H9 (cell line): Measurements from ENCODE around the gene SOBP. TPM values are rescaled to one million over a fixed set of nuclear protein-coding genes. Genes with fewer than 3 reads are reported as not detected.

Experiments used
- DNase-seq: peaks from one replicate; pipeline ENCODE4 v3.0.0-alpha.2; 2017
- H2AFZ ChIP-seq: one replicate; pipeline ENCODE4 v1.6.1; 2013; ENCODE audit warnings: mild to moderate bottlenecking, low read length, control low read depth, moderate library complexity
- H2AK5ac ChIP-seq: 2 replicates; pipeline ENCODE4 v1.6.1; 2013; ENCODE audit warnings: low read length, control low read depth, mixed read lengths; ENCODE audit not compliant: insufficient read length
- H2BK120ac ChIP-seq: one replicate; pipeline ENCODE4 v1.6.1; 2013; ENCODE audit warnings: low read depth, mild to moderate bottlenecking, low read length, control low read depth, inconsistent platforms; ENCODE audit not compliant: poor library complexity, severe bottlenecking
- H2BK12ac ChIP-seq: 2 replicates; pipeline ENCODE4 v1.6.1; 2013; ENCODE audit warnings: low read length, control low read depth, mixed read lengths, low read depth; ENCODE audit not compliant: insufficient read length
- H2BK15ac ChIP-seq: 2 replicates; pipeline ENCODE4 v1.6.1; 2013; ENCODE audit warnings: low read depth, low read length, control low read depth
- H2BK20ac ChIP-seq: one replicate; pipeline ENCODE4 v1.6.1; 2013; ENCODE audit warnings: low read depth, mild to moderate bottlenecking, low read length, control low read depth, inconsistent platforms; ENCODE audit not compliant: poor library complexity, severe bottlenecking
- H2BK5ac ChIP-seq: 2 replicates; pipeline ENCODE4 v1.6.1; 2013; ENCODE audit warnings: low read length, control low read depth, mixed read lengths; ENCODE audit not compliant: insufficient read length
- H3K14ac ChIP-seq: 2 replicates; pipeline ENCODE4 v1.6.1; 2013; ENCODE audit warnings: low read length, control low read depth; ENCODE audit not compliant: insufficient read depth
- H3K18ac ChIP-seq: 2 replicates; pipeline ENCODE4 v1.6.1; 2013; ENCODE audit warnings: low read depth, mild to moderate bottlenecking, mixed read lengths, low read length, control low read depth; ENCODE audit not compliant: insufficient read length
- H3K23ac ChIP-seq: 2 replicates; pipeline ENCODE4 v1.6.1; 2013; ENCODE audit warnings: low read length, control low read depth, mixed read lengths, low read depth; ENCODE audit not compliant: insufficient read length
- H3K23me2 ChIP-seq: 2 replicates; pipeline ENCODE4 v1.6.1; 2013; ENCODE audit warnings: low read depth, mild to moderate bottlenecking, mixed read lengths, low read length, control low read depth; ENCODE audit not compliant: insufficient read length, poor library complexity, severe bottlenecking
- H3K27ac ChIP-seq: 2 replicates; pipeline ENCODE4 v1.5.1; 2013; ENCODE audit warnings: low read length, control low read depth, mixed read lengths, low read depth; ENCODE audit not compliant: insufficient read length
- H3K27me3 ChIP-seq: 2 replicates; pipeline ENCODE4 v1.6.1; 2013; ENCODE audit warnings: low read length, control low read depth, inconsistent platforms; ENCODE audit not compliant: insufficient read depth
- H3K4ac ChIP-seq: 2 replicates; pipeline ENCODE4 v1.6.1; 2013; ENCODE audit warnings: low read depth, mild to moderate bottlenecking, control low read depth, inconsistent platforms, low read length, moderate library complexity
- H3K4me1 ChIP-seq: 2 replicates; pipeline ENCODE4 v1.6.1; 2013; ENCODE audit warnings: low read length, control low read depth, inconsistent platforms; ENCODE audit not compliant: insufficient read depth
- H3K4me2 ChIP-seq: 2 replicates; pipeline ENCODE4 v1.6.1; 2013; ENCODE audit warnings: low read length, control low read depth, mixed read lengths; ENCODE audit not compliant: insufficient read length, insufficient read depth
- H3K56ac ChIP-seq: 2 replicates; pipeline ENCODE4 v1.6.1; 2013; ENCODE audit warnings: low read depth, mild to moderate bottlenecking, mixed read lengths, low read length, control low read depth; ENCODE audit not compliant: insufficient read length
- H3K79me1 ChIP-seq: 2 replicates; pipeline ENCODE4 v1.6.1; 2013; ENCODE audit warnings: low read depth, mild to moderate bottlenecking, moderate library complexity, low read length, control low read depth, inconsistent platforms; ENCODE audit not compliant: insufficient read depth, poor library complexity, severe bottlenecking
- H3K79me2 ChIP-seq: 2 replicates; pipeline ENCODE4 v1.6.1; 2013; ENCODE audit warnings: low read length, control low read depth, inconsistent platforms; ENCODE audit not compliant: insufficient read depth
- H3K9ac ChIP-seq: 2 replicates; pipeline ENCODE4 v1.6.1; 2013; ENCODE audit warnings: low read length, control low read depth, mixed read lengths; ENCODE audit not compliant: insufficient read length; ENCODE audit errors: extremely low read depth
- H3K9me3 ChIP-seq: one replicate; pipeline ENCODE4 v1.6.1; 2013; ENCODE audit warnings: low read depth, low read length, inconsistent platforms; ENCODE audit not compliant: control insufficient read depth
- H3T11ph ChIP-seq: one replicate; pipeline ENCODE4 v1.6.1; 2013; ENCODE audit warnings: mild to moderate bottlenecking, low read length, control low read depth, inconsistent platforms
- H4K20me1 ChIP-seq: one replicate; pipeline ENCODE4 v1.6.1; 2013; ENCODE audit not compliant: control insufficient read depth, insufficient read length, insufficient read depth
- H4K5ac ChIP-seq: 2 replicates; pipeline ENCODE4 v1.6.1; 2013; ENCODE audit warnings: low read depth, mild to moderate bottlenecking, mixed read lengths, low read length, control low read depth; ENCODE audit not compliant: insufficient read length
- H4K8ac ChIP-seq: replicated peaks from 2 replicates; pipeline ENCODE4 v1.6.1; 2013; ENCODE audit warnings: low read length, control low read depth, mixed read lengths, low read depth; ENCODE audit not compliant: insufficient read length
- H4K91ac ChIP-seq: 2 replicates; pipeline ENCODE4 v1.6.1; 2013; ENCODE audit warnings: low read depth, mild to moderate bottlenecking, moderate library complexity, mixed read lengths, low read length, control low read depth; ENCODE audit not compliant: insufficient read length
- H3K27ac Mint-ChIP-seq, 3 experiments: 2 replicates in 2 of 3; 3 replicates in 1 of 3; pipeline ENCODE4 v1.8.0; 2020 to 2021; ENCODE audit warnings: mixed read lengths in 3 of 3, mild to moderate bottlenecking in 1 of 3, moderate library complexity in 1 of 3
- H3K27me3 Mint-ChIP-seq: 2 replicates; pipeline ENCODE4 v1.8.0; 2021; ENCODE audit warnings: low read depth, mild to moderate bottlenecking, moderate library complexity, mixed read lengths
- H3K36me3 Mint-ChIP-seq, 3 experiments: 2 replicates in 2 of 3; 3 replicates in 1 of 3; pipeline ENCODE4 v1.8.0; 2020 to 2021; ENCODE audit warnings: low read depth in 3 of 3, mixed read lengths in 3 of 3; ENCODE audit not compliant: insufficient read depth in 1 of 3
- H3K4me1 Mint-ChIP-seq, 2 experiments: 2 replicates each; pipeline ENCODE4 v1.8.0; 2020; ENCODE audit warnings: mixed read lengths in 2 of 2
- H3K4me3 Mint-ChIP-seq, 2 experiments: 2 replicates in 1 of 2; 3 replicates in 1 of 2; pipeline ENCODE4 v1.8.0; 2020 to 2021; ENCODE audit warnings: mild to moderate bottlenecking in 2 of 2, mixed read lengths in 2 of 2, moderate library complexity in 1 of 2
- H3K9me3 Mint-ChIP-seq, 2 experiments: 2 replicates in 1 of 2; 3 replicates in 1 of 2; pipeline ENCODE4 v1.8.0; 2020; ENCODE audit warnings: mild to moderate bottlenecking in 2 of 2, mixed read lengths in 2 of 2, moderate library complexity in 1 of 2
- CTCF ChIP-seq: fragments of 200-600 bp; sonication (generic); conservative IDR thresholded peaks from 3 replicates; pipeline ENCODE4 v1.8.0; 2021; ENCODE audit warnings: antibody characterized with exemption, mild to moderate bottlenecking
- total RNA-seq: library from RNA; stranded (reverse); gene quantifications from 2 replicates; pipeline ENCODE4 v1.2.1, GENCODE V29; 2021

SOBP gene
- total RNA-seq, 1 experiment from 2014 or later, result 4.3 TPM

GRCh38 chr6:107440936-107441335 is 49.0 kb upstream of the SOBP start:
- Mint-ChIP-seq H3K4me1 (0 out of 4 replicates have a peak, but pooled peaks cover 0 to 3% of the 10 kb centered on the region in 2 experiments), H3K27ac (no peak overlapping the region), H3K27me3 (no peaks in the 10 kb centered on the region; the same call in 1 of the 2 replicates), H3K36me3 (peaks cover 4 to 5% (median 4%) of the 10 kb centered on the region in 3 experiments; a peak in 6 of 7 replicates), H3K4me3 (no peak overlapping the region), H3K9me3 (peaks cover 0 to 2% of the 10 kb centered on the region in 2 experiments; a peak in 2 of 5 replicates)
- Histone ChIP-seq H3K79me1 (no peaks in the 10 kb centered on the region), H2BK120ac (no peak overlapping the region), H4K91ac (no peak overlapping the region), H4K5ac (no peak overlapping the region), H4K8ac (no peak overlapping the region), H3K79me2 (no peaks in the 10 kb centered on the region; the same call in 1 of the 2 replicates), H3K4me2 (no peak overlapping the region), H3K9me3 (no peaks in the 10 kb centered on the region), H2BK5ac (no peak overlapping the region), H2AFZ (no peak overlapping the region), H3K4me1 (no peaks in the 10 kb centered on the region), H3K27me3 (no peaks in the 10 kb centered on the region), H4K20me1 (no peaks in the 10 kb centered on the region), H3K9ac (no peak overlapping the region), H2BK15ac (no peak overlapping the region), H3K27ac (no peak overlapping the region), H3K14ac (no peak overlapping the region), H2BK12ac (no peak overlapping the region), H3K23me2 (no peaks in the 10 kb centered on the region), H3T11ph (no peak overlapping the region), H3K4ac (no peak overlapping the region), H3K23ac (no peak overlapping the region), H3K18ac (no peak overlapping the region), H2AK5ac (no peak overlapping the region), H3K56ac (no peak overlapping the region), H2BK20ac (no peak overlapping the region)
- DNase-seq, result no peak
- no peak for TF ChIP-seq CTCF
